ENCODE data around the gene SPOCK1.

DNA sequence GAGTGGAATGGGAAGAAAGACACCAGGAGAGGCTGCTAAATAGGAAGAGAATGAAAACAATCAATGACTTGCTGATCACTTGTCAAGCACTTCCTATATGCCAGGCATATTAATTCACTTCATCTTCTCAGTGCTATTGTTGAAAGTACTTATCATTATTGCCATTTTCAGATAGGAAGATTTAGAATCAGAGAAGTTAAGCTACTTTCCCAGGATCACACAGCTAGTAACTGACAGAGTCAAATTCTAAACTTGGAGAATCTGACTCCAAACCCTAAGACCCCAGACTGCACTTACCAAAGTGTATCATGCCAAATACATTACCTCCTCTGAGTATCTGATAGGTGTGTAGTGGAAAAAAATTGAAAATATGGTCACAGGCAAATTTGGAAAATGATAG lies 236.3 kb downstream of the SPOCK1 start:
- TF ChIP-seq, protein P1, sequence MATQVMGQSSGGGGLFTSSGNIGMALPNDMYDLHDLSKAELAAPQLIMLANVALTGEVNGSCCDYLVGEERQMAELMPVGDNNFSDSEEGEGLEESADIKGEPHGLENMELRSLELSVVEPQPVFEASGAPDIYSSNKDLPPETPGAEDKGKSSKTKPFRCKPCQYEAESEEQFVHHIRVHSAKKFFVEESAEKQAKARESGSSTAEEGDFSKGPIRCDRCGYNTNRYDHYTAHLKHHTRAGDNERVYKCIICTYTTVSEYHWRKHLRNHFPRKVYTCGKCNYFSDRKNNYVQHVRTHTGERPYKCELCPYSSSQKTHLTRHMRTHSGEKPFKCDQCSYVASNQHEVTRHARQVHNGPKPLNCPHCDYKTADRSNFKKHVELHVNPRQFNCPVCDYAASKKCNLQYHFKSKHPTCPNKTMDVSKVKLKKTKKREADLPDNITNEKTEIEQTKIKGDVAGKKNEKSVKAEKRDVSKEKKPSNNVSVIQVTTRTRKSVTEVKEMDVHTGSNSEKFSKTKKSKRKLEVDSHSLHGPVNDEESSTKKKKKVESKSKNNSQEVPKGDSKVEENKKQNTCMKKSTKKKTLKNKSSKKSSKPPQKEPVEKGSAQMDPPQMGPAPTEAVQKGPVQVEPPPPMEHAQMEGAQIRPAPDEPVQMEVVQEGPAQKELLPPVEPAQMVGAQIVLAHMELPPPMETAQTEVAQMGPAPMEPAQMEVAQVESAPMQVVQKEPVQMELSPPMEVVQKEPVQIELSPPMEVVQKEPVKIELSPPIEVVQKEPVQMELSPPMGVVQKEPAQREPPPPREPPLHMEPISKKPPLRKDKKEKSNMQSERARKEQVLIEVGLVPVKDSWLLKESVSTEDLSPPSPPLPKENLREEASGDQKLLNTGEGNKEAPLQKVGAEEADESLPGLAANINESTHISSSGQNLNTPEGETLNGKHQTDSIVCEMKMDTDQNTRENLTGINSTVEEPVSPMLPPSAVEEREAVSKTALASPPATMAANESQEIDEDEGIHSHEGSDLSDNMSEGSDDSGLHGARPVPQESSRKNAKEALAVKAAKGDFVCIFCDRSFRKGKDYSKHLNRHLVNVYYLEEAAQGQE (IDR thresholded peaks at IDR 0.05; ENCODE audit: unreplicated experiment): no peak
- TF ChIP-seq JUNB (IDR thresholded peaks at IDR 0.05; ENCODE audit: unreplicated experiment): no peak
- TF ChIP-seq, protein P2, sequence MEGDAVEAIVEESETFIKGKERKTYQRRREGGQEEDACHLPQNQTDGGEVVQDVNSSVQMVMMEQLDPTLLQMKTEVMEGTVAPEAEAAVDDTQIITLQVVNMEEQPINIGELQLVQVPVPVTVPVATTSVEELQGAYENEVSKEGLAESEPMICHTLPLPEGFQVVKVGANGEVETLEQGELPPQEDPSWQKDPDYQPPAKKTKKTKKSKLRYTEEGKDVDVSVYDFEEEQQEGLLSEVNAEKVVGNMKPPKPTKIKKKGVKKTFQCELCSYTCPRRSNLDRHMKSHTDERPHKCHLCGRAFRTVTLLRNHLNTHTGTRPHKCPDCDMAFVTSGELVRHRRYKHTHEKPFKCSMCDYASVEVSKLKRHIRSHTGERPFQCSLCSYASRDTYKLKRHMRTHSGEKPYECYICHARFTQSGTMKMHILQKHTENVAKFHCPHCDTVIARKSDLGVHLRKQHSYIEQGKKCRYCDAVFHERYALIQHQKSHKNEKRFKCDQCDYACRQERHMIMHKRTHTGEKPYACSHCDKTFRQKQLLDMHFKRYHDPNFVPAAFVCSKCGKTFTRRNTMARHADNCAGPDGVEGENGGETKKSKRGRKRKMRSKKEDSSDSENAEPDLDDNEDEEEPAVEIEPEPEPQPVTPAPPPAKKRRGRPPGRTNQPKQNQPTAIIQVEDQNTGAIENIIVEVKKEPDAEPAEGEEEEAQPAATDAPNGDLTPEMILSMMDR (conservative IDR thresholded peaks at IDR 0.05; ENCODE audit: low read depth in 2 of 2): no peak

Measured in GM23338 (cell line).